ENCODE measurements around the gene DGKQ. TPM values are rescaled to one million over a fixed set of nuclear protein-coding genes. Genes with fewer than 3 reads are reported as not detected.

The DGKQ gene
- total and polyA plus RNA-seq, 2 of the 13 experiments (the other 11 are each of a cell fraction or from before 2014, with no cell fraction given): 4.5 to 7.2 TPM

- TF ChIP-seq MIER2 (CRISPR knock-in tag; IDR thresholded peaks at IDR 0.05) (no peak), ZNF101 (CRISPR knock-in tag; IDR thresholded peaks at IDR 0.05; ENCODE audit: borderline replicate concordance, low read depth) (no peak), ZMYM4 (CRISPR knock-in tag; IDR thresholded peaks at IDR 0.05) (peak; percentile 60), ZNF3 (CRISPR knock-in tag; IDR thresholded peaks at IDR 0.05) (no peak), BATF2 (CRISPR knock-in tag; IDR thresholded peaks at IDR 0.05) (peak; percentile 86), ZNF792 (CRISPR knock-in tag; IDR thresholded peaks at IDR 0.05) (0 out of 2 replicates have a peak, but pooled peaks have one; percentile 39), JDP2 (CRISPR knock-in tag; IDR thresholded peaks at IDR 0.05; ENCODE audit: borderline replicate concordance) (no peak), SRSF9 (IDR thresholded peaks at IDR 0.05; ENCODE audit: borderline replicate concordance, insufficient read depth, low read depth, low read length, poor library complexity, severe bottlenecking) (no peak), ZBTB1 (CRISPR knock-in tag; IDR thresholded peaks at IDR 0.05; ENCODE audit: borderline replicate concordance) (no peak), ZNF337 (CRISPR knock-in tag; IDR thresholded peaks at IDR 0.05; ENCODE audit: borderline replicate concordance, low read depth) (no peak), ZNF329 (CRISPR knock-in tag; IDR thresholded peaks at IDR 0.05; ENCODE audit: low read depth) (peak; percentile 39; the same call in 1 of the 2 replicates), RFXANK (CRISPR knock-in tag; IDR thresholded peaks at IDR 0.05) (no peak), ZNF879 (CRISPR knock-in tag; IDR thresholded peaks at IDR 0.05) (0 out of 2 replicates have a peak, but pooled peaks have one; percentile 75), MYC (CRISPR knock-in tag; IDR thresholded peaks at IDR 0.05; ENCODE audit: borderline replicate concordance) (no peak; the same call in 1 of the 2 replicates), FOXP4 (CRISPR knock-in tag; IDR thresholded peaks at IDR 0.05) (no peak), E2F1 (CRISPR knock-in tag; IDR thresholded peaks at IDR 0.05) (no peak; the same call in 1 of the 2 replicates), CREM (IDR thresholded peaks at IDR 0.05) (no peak; the same call in 1 of the 2 replicates), CREM (CRISPR knock-in tag; IDR thresholded peaks at IDR 0.05) (no peak), REPIN1 (CRISPR knock-in tag; IDR thresholded peaks at IDR 0.05; ENCODE audit: borderline replicate concordance, low read depth) (peak; percentile 63)
- TF ChIP-seq, protein P1, sequence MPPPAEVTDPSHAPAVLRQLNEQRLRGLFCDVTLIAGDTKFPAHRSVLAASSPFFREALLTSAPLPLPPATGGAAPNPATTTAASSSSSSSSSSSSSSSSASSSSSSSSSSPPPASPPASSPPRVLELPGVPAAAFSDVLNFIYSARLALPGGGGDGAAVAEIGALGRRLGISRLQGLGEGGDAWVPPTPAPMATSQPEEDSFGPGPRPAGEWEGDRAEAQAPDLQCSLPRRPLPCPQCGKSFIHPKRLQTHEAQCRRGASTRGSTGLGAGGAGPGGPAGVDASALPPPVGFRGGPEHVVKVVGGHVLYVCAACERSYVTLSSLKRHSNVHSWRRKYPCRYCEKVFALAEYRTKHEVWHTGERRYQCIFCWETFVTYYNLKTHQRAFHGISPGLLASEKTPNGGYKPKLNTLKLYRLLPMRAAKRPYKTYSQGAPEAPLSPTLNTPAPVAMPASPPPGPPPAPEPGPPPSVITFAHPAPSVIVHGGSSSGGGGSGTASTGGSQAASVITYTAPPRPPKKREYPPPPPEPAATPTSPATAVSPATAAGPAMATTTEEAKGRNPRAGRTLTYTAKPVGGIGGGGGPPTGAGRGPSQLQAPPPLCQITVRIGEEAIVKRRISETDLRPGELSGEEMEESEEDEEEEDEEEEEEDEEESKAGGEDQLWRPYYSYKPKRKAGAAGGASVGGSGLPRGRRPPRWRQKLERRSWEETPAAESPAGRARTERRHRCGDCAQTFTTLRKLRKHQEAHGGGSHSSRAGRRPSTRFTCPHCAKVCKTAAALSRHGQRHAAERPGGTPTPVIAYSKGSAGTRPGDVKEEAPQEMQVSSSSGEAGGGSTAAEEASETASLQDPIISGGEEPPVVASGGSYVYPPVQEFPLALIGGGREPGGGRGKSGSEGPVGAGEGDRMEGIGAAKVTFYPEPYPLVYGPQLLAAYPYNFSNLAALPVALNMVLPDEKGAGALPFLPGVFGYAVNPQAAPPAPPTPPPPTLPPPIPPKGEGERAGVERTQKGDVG (CRISPR knock-in tag; IDR thresholded peaks at IDR 0.05; ENCODE audit: borderline replicate concordance): 0 out of 2 replicates have a peak, but pooled peaks have one; percentile 19
- TF ChIP-seq, protein P2, sequence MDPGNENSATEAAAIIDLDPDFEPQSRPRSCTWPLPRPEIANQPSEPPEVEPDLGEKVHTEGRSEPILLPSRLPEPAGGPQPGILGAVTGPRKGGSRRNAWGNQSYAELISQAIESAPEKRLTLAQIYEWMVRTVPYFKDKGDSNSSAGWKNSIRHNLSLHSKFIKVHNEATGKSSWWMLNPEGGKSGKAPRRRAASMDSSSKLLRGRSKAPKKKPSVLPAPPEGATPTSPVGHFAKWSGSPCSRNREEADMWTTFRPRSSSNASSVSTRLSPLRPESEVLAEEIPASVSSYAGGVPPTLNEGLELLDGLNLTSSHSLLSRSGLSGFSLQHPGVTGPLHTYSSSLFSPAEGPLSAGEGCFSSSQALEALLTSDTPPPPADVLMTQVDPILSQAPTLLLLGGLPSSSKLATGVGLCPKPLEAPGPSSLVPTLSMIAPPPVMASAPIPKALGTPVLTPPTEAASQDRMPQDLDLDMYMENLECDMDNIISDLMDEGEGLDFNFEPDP (CRISPR knock-in tag; conservative IDR thresholded peaks at IDR 0.05): no peak
These were observed 41.2 kb downstream of the DGKQ start, which contains the start of the genes GAK and TMEM175 (continued) for GRCh38 chr4:931960-932712.
